NCI-H2081 (cell line): ENCODE results near the gene PRPF40B.

Experiments used
- DNase-seq, 2 experiments: peaks; one replicate each; lab custom pipeline; 2025; lab: John Stamatoyannopoulos, UW

Gene PRPF40B

GRCh38 chr12:49635656-49636055, 12.3 kb downstream of the PRPF40B start:
- no peak for DNase-seq

- DNase-seq = no peak
These were observed 13.2 kb downstream of the PRPF40B start for GRCh38 chr12:49636574-49636973.

DNA sequence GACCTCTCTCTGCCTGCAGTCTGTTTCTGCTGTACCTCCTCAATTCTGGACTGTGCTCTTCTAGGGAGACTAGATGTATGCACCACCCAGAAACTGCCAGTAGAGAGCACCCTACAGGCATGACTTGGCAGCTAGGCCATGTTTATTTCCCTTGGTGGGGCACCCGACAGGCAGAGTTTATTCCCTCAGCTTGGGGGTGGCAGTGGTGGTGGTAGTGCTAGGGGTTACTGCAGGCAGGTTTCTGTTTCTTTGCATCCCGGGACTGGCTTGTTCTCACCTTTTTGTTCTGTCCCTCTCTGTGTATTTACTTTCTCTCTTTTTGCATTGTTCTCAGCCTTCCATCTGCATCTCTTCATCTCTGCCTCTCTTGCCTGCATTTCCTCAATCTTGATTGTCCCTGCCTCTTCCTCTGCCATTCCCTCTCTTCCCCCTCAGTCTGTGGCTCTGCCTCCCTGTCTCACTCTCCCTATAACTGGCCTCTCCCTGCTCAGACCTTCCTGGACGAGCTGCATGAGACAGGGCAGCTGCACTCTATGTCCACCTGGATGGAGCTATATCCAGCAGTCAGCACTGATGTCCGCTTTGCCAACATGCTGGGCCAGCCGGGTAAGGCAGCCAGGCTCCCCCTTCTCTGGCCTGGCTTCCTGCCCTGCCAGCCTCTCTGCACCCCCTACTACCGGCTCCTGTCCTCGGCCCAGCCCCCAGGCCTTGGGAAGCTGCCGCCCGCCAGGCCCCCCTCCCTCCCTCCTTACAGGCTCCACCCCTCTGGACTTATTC, 13.8 kb downstream of the PRPF40B start:
- DNase-seq = peak; percentile 47 to 59

- no peak for DNase-seq
These were observed 18.5 kb downstream of the PRPF40B start for GRCh38 chr12:49641748-49642369.

DNA sequence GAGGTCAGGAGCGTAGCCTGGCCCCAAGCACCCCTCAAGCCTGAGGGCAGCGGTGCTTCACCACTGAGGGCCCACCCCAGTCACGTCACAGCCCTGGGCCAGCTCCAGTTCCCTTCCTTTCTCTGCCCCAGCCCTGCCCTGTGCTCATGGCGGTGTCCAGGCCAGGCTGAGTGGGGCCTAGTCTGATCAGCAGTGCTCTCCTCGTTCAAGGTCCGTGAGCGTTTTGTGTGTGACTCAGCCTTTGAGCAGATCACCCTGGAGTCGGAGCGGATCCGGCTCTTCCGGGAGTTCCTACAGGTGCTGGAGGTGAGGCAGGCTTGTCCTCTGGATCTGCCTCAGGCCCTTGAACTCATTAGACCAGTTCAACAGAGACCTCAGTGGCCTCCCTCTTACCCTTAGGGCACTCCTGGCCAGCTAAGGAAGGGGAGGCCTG, 19.0 kb downstream of the PRPF40B start:
- DNase-seq = no peak

DNA sequence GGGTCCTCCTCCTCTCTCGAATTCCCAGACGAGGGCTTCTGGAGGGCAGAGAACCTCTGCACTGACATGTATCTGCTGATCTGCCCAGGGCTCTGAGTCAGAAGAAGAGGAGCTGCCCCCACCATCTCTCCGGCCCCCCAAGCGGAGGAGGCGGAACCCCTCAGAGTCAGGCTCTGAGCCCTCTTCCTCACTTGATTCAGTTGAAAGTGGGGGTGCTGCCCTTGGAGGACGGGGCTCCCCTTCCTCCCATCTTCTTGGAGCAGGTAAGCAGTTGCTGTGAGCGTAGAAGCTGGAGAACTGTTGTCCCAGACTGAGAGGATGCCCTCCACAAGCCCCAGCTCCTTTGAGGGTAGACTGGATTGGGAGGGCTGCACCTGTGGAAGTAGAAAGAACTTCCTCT, 19.8 kb downstream of the PRPF40B start:
- no peak for DNase-seq

- no peak for DNase-seq
These were observed 20.7 kb downstream of the PRPF40B start for GRCh38 chr12:49643961-49644619.

DNA sequence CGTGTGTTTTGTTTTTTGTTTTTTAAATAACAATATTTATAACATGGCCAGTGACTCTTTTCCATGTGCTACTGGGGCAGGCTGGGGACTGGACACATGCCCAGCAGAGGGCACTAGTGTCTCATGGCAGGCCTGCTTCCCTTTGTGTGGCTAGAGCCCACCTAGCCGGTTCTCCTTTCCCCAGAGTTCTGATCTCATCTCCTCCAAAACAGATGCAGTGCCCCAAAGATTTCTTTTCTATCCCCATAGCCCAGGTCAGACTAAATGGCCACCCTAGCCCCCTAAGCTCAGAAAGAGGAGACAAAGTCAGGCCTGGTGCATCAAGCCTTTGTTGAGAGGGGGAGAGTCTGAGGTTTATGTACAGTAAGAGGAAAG, 21.2 kb downstream of the PRPF40B start:
- DNase-seq = peak; percentile 67 to 75

GRCh38 chr12:49645146-49646039, 22.0 kb downstream of the PRPF40B start:
- DNase-seq = no peak

DNA sequence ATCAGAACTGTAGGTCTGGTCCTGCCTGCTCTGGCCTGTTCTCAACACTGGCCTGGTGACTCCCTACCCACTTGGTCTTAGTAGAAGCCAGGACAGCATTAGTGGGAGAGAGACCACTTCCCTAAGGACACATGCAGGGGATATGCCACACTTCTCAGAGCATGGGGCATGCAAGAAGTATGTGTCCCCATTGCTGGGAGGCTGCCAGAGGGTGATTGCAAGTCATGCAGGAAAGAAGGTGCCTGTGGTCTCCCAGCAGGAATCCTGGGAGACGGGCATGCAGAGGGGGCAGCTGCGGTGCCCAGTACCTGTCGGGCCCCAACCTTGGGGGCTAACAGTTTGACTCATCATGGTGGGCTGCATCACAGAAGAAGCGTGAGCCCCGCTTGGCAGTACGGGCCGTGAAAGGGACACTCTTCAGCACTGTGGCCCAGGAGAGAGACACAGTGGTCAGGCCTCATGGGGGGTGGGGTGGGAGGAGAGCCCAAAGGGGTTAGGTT, 23.0 kb downstream of the PRPF40B start:
- no peak for DNase-seq

DNA sequence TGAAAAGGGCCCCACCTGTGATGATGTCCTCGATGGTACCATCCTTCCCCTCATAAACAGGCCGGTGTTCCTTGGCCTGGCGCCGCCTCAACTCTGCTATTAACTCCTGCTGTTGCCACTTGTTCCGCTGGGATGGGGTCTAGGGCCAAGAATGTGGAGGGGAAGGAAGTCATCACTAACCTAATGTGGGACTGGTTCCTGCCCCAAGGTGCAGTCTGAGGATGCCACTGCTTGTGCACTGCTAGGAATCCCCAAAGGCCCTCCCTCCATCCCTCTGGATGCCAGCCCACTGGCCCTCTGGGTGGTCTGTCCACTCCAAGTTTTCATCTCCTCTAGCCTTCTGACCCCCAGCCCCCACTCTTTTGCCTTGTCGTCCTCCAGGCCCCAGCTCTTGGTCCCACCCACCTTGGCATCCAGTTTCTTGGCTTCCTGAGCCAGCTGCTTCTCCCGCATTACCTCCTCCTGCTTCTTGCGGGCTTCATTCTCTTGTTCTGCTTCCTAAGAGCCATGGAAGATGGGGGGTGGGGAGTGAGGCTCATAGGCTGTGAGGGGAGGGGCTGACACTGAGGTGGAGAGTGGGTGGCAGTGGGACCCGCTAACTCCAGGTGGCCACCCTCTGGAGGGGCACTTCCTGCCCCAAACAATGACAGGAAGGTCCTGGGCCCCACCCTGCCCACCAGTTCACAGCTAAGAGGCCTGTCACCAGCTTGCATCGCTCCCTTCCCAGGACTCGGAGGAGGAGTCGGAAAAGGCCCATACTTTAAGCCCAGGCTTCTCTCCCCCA, 23.7 kb downstream of the PRPF40B start:
- DNase-seq = no peak

DNA sequence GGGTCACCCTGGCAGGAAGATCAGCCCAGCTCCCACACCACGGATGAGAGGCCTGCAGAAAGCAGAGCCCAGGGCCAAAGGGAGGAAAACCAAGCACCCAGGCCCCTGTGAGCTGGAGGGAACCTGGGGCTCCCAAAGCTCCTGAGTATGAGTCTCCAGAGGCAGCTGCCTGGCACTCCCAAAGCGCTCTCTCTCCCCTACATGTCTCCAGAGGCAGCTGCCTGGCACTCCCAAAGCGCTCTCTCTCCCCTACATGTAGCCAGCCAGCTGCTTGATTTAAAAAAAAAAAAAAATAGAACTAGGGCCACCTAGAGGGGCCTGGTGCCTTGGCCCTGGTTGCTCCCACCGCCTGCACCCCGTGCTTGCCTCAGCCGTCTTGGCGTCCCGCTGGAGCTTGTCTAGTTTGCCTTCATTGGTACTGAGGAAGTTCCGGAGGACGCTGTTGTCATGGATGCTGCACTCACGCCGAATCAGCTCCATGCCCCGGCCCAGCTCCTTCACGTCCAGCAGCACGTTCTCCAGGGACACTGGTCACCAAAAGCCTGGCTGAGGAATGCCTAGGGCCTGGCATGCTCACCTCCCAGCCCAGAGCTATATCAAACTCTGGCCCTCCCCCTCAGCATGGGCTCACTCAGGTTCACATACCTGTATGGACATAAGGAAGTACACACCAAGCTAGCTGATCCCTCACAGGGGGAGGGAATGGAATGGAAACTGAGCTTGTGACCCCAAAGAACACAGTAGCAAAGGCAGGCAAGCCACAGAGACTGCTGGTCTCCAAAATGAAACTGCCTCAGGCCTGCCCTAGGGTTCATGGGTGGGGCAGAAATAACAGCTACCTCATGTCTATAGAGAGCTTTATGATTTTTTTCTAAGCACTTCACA, 24.7 kb downstream of the PRPF40B start:
- DNase-seq = no peak

DNA sequence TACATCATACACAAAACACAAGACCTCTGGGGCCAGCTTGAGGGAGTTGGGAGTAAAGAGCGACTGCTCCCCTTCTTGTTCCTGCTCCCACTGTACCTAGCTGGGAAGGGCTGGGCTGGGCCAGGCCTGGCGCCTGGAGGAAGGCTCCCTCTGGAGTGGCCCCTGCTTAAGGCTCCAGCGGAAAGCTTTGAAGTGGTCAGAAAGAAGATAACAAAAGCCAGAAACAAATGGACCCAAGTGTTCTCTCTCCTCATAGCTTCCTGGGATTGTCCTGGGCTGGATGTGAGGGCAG, 25.3 kb downstream of the PRPF40B start:
- no peak for DNase-seq

DNA sequence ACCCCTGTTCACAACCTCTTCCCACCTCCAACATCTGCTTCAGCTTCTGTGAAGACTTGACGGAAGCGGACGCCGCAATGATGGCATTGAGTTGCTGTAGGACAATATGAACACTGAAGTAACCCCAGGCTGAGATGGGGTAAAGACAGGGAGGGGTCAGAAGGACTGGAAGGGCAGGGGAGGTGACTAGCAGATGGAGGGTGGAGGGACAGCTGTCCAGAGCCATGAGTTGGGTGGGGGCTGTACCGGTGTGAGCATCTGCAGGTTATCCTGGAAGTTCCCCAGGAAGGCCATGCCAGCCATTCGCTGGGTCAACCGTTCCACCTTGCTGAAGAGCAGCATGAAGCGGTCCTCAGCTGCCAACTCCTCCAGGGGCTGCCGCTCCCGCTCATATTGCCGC, 26.1 kb downstream of the PRPF40B start:
- no peak for DNase-seq

DNA sequence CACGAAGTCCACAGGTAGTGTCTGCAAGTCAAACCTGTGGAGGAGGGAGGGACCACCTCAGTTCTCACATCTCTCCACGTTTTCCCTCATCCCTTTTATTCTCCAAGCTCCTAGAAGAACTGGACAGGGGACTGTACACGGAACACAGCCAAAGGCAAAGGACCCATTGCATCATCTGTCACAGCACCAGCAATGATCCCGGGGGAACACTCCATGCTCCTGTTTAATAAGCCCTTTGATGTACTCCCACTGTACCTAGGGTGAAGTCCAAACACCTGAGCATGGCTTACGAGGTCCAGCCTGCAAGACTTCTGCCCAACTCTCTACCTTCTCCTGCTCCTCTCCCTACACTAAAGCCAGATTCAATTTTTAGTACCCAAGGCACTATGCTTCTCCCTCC, 26.5 kb downstream of the PRPF40B start:
- DNase-seq = no peak

GRCh38 chr12:49651855-49652254, 28.5 kb downstream of the PRPF40B start:
- DNase-seq = no peak

- DNase-seq = no peak
These were observed 29.7 kb downstream of the PRPF40B start for GRCh38 chr12:49652921-49653520.

GRCh38 chr12:49654715-49655114, 31.4 kb downstream of the PRPF40B start:
- no peak for DNase-seq

DNA sequence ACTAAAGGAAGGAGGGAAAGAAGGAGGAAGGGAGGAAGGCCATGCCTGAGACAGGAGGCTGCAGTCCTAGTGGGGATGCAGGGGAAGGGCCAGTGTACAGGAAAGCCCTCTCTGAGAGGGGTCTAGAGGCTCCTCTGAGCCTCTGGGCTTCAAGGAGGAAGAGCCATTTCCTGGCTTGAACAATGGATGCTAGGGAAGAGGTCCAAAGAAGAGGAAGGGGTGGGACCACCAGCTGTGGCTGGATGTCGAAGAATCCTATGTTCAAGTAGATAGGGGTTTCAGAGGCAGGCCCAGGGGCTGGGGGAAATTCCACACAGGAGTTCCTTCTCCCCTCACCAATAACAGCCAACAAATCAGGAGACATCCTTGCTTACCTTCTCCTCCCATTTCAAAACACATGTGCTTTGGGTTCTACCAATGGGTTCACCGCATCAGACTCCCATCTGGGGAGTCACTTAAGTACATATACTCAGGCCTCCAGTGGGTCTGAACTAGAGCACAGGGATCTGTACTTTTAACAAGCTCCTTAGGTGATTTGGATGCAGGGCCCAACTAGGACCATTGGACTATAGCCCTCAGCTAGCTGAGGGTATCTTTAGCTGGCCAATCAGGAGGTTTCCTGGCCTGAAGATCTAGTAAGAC, 32.4 kb downstream of the PRPF40B start:
- DNase-seq = no peak
